Spleen (tissue), 7 donors: Measurements from ENCODE around the gene CSPG5.

Experiments used
- POLR2A ChIP-seq, 3 donors: fragments of 450-650 bp; IDR thresholded peaks; one replicate each; pipeline ENCODE4 v1.5.1; 2017; ENCODE audit warnings: antibody characterized with exemption in 3 of 3, mild to moderate bottlenecking in 1 of 3
- POLR2AphosphoS5 ChIP-seq, 3 donors: sonication (generic); formaldehyde crosslinking; IDR thresholded peaks; one replicate each; pipeline ENCODE4 v1.5.1; 2017; ENCODE audit warnings: antibody characterized with exemption in 3 of 3
- TF ChIP-seq, protein P1 (sequence below), 11 experiments: fragments of 200-600 bp in 7 of 11; fragments of 450-650 bp in 4 of 11; sonication (generic) in 4 of 11; IDR thresholded peaks in 8 of 11; conservative IDR thresholded peaks in 3 of 11; 1 replicate in 7 of 11; 2 replicates in 4 of 11; pipeline versions ENCODE4 v1.4.0 to v1.8.0; 2016 to 2021; ENCODE audit warnings: antibody characterized with exemption in 11 of 11, inconsistent platforms in 4 of 11, mild to moderate bottlenecking in 1 of 11
- donor health status: DM: no; HTN: no; CAD: no; lungs with moderate emphysema.
- donor health status: DM: no; HTN: no; CAD: no.
- donor health status: DM: no; HTN: no; CAD: no.

- TF ChIP-seq, protein P1, sequence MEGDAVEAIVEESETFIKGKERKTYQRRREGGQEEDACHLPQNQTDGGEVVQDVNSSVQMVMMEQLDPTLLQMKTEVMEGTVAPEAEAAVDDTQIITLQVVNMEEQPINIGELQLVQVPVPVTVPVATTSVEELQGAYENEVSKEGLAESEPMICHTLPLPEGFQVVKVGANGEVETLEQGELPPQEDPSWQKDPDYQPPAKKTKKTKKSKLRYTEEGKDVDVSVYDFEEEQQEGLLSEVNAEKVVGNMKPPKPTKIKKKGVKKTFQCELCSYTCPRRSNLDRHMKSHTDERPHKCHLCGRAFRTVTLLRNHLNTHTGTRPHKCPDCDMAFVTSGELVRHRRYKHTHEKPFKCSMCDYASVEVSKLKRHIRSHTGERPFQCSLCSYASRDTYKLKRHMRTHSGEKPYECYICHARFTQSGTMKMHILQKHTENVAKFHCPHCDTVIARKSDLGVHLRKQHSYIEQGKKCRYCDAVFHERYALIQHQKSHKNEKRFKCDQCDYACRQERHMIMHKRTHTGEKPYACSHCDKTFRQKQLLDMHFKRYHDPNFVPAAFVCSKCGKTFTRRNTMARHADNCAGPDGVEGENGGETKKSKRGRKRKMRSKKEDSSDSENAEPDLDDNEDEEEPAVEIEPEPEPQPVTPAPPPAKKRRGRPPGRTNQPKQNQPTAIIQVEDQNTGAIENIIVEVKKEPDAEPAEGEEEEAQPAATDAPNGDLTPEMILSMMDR (IDR thresholded peaks at IDR 0.05 in 8 of 11, conservative IDR thresholded peaks at IDR 0.05 in 3 of 11), result no peak
- no peak for TF ChIP-seq POLR2A (IDR thresholded peaks at IDR 0.05)
- TF ChIP-seq POLR2AphosphoS5 (IDR thresholded peaks at IDR 0.05), result no peak
Measured at GRCh38 chr3:47527952-47528725, 50.5 kb downstream of the CSPG5 start.
